HG02884 (cell line): ENCODE measurements around the gene XYLB.
"Not testable (repeated sequence)": the region's sequence is repeated elsewhere in the genome, so short reads cannot be mapped to it uniquely, and the experiment has no call there.

Experiments used
- ATAC-seq: cut with Tn5 transposase; IDR thresholded peaks from one replicate; pipeline ENCODE4 v1.9.1; 2021; ENCODE audit warnings: mild to moderate bottlenecking, moderate library complexity; ENCODE audit not compliant: unreplicated experiment

XYLB gene

GRCh38 chr3:38320638-38321037, 25.9 kb upstream of the XYLB start:
- ATAC-seq = not testable (repeated sequence)

- ATAC-seq = no peak
Observed at GRCh38 chr3:38323060-38323459, 23.5 kb upstream of the XYLB start.

GRCh38 chr3:38325256-38325655, 21.3 kb upstream of the XYLB start:
- no peak for ATAC-seq

- ATAC-seq = no peak
Observed at GRCh38 chr3:38327335-38328009, 19.1 kb upstream of the XYLB start.

GRCh38 chr3:38331257-38332022, 15.1 kb upstream of the XYLB start:
- no peak for ATAC-seq

GRCh38 chr3:38332201-38332600, 14.4 kb upstream of the XYLB start:
- no peak for ATAC-seq

GRCh38 chr3:38334142-38335055, 12.2 kb upstream of the XYLB start:
- ATAC-seq = no peak

GRCh38 chr3:38335263-38335662, 11.3 kb upstream of the XYLB start:
- no peak for ATAC-seq

- no peak for ATAC-seq
Observed at GRCh38 chr3:38337703-38338102, 8.9 kb upstream of the XYLB start.

- ATAC-seq = no peak
Observed at GRCh38 chr3:38343797-38344594, 2.6 kb upstream of the XYLB start.

- no peak for ATAC-seq
Observed at GRCh38 chr3:38345879-38346586, 552 bp upstream of the XYLB start.

- ATAC-seq = no peak
Observed at GRCh38 chr3:38347421-38348200, 1.0 kb downstream of the XYLB start.

GRCh38 chr3:38348903-38349302, 2.3 kb downstream of the XYLB start:
- no peak for ATAC-seq

GRCh38 chr3:38349684-38350359, 3.2 kb downstream of the XYLB start:
- no peak for ATAC-seq

GRCh38 chr3:38353151-38353550, 6.6 kb downstream of the XYLB start:
- ATAC-seq = no peak

- ATAC-seq = no peak
Observed at GRCh38 chr3:38354588-38355330, 8.2 kb downstream of the XYLB start.

GRCh38 chr3:38359038-38359437, 12.5 kb downstream of the XYLB start:
- no peak for ATAC-seq

GRCh38 chr3:38360345-38360744, 13.8 kb downstream of the XYLB start:
- no peak for ATAC-seq
